ENCODE measurements around the gene YOD1.
A peak's percentile ranks its signal among the peaks of the same experiment; 100 is the strongest.

Gene YOD1

GRCh38 chr1:207085887-207086286, 34.9 kb upstream of the YOD1 start:
- Histone ChIP-seq H3K27ac (replicated peaks) (no peak overlapping the region), H3K27me3 (ENCODE audit: insufficient read depth, poor library complexity, severe bottlenecking) (no peaks in the 10 kb centered on the region), H3K4me3 (replicated peaks; ENCODE audit: insufficient read depth, low read length) (no peak overlapping the region)
- TF ChIP-seq REST (IDR thresholded peaks at IDR 0.05; ENCODE audit: insufficient replicate concordance, low read depth) (no peak), GABPA (IDR thresholded peaks at IDR 0.05; ENCODE audit: low read depth) (no peak), SPI1 (IDR thresholded peaks at IDR 0.05; ENCODE audit: borderline replicate concordance, low read depth) (no peak), POLR2AphosphoS5 (IDR thresholded peaks at IDR 0.05; ENCODE audit: low read depth) (no peak), CTCF (IDR thresholded peaks at IDR 0.05; ENCODE audit: insufficient read depth, low read length) (no peak)
- no peak for DNase-seq (ENCODE audit: low read depth in 1 of 2, low spot score in 1 of 2)

DNA sequence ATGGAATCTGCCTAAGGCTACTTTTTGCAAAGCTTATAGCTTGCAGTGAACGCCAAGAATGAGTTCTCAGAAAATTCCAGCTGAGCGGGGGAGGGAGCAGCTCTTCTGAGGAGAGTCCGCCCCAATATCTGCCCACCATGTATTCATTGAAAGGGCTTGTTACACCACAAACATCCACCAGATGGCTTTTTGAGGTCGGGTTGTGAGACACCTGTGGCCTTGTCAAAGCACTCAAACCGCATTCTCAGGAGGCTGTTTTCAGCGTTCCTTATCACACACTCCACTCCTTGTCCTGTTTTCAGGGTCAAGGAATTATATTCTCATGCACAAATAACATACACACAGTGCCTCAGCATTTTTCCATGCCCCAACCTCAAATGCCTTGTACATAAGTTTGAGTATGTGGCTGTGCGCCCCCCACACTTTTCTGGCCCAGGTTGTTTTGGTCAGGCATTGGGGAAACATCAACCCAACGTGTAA, 33.7 kb upstream of the YOD1 start:
- Histone ChIP-seq H3K4me3 (replicated peaks; ENCODE audit: insufficient read depth, low read length) (no peak overlapping the region), H3K27me3 (ENCODE audit: insufficient read depth, poor library complexity, severe bottlenecking) (no peaks in the 10 kb centered on the region), H3K27ac (replicated peaks) (no peak overlapping the region)
- peak; percentile 14 for TF ChIP-seq CTCF (IDR thresholded peaks at IDR 0.05; ENCODE audit: insufficient read depth, low read length)
- no peak for TF ChIP-seq POLR2AphosphoS5 (IDR thresholded peaks at IDR 0.05; ENCODE audit: low read depth)
- peak; percentile 13 to 69 for DNase-seq (ENCODE audit: low read depth in 1 of 2, low spot score in 1 of 2)

- Histone ChIP-seq H3K4me3 (replicated peaks; ENCODE audit: insufficient read depth, low read length) (no peak overlapping the region), H3K27me3 (ENCODE audit: insufficient read depth, poor library complexity, severe bottlenecking) (no peaks in the 10 kb centered on the region), H3K27ac (replicated peaks) (no peak overlapping the region)
- TF ChIP-seq SPI1 (IDR thresholded peaks at IDR 0.05; ENCODE audit: borderline replicate concordance, low read depth) (no peak), REST (IDR thresholded peaks at IDR 0.05; ENCODE audit: insufficient replicate concordance, low read depth) (no peak)
- no peak for DNase-seq (ENCODE audit: low read depth in 1 of 2, low spot score in 1 of 2)
These were observed 33.2 kb upstream of the YOD1 start for GRCh38 chr1:207084232-207084631.

DNA sequence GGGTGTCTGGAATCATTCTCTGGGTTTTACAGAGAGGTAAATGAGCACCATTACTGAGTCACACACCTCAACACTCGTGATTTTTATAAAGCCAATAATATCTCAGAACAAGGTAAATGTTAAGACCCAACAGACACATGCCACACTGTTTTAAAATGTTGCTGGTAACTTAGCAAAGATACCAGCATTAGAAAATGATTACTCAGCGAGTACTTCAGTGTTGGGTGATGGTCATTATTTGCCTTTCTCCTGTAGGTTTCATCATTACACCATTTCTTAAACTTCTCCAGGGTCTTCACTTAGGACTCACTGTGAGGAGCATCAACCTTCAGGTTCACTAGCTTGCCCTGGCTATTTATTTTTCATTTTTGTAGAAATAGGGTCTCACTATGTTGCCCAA, 30.8 kb upstream of the YOD1 start:
- Histone ChIP-seq H3K4me3 (replicated peaks; ENCODE audit: insufficient read depth, low read length) (no peak overlapping the region), H3K27ac (replicated peaks) (no peak overlapping the region), H3K27me3 (ENCODE audit: insufficient read depth, poor library complexity, severe bottlenecking) (no peaks in the 10 kb centered on the region)
- TF ChIP-seq GABPA (IDR thresholded peaks at IDR 0.05; ENCODE audit: low read depth) (no peak), SPI1 (IDR thresholded peaks at IDR 0.05; ENCODE audit: borderline replicate concordance, low read depth) (no peak), CTCF (IDR thresholded peaks at IDR 0.05; ENCODE audit: insufficient read depth, low read length) (no peak), POLR2AphosphoS5 (IDR thresholded peaks at IDR 0.05; ENCODE audit: low read depth) (no peak), REST (IDR thresholded peaks at IDR 0.05; ENCODE audit: insufficient replicate concordance, low read depth) (no peak)
- DNase-seq (ENCODE audit: low read depth in 1 of 2, low spot score in 1 of 2) = no peak
